Astrocyte of the cerebellum (primary cell): Measurements from ENCODE around the gene MLYCD.

Source experiments
- DNase-seq: peaks from one replicate; pipeline ENCODE4 v3.0.0-alpha.2; 2011; ENCODE audit warnings: low read depth
- H3K4me3 ChIP-seq: 2 replicates; pipeline ENCODE4 v1.5.1; 2011; ENCODE audit warnings: mild to moderate bottlenecking, low read depth, low read length, moderate library complexity
- in situ Hi-C: cut with HindIII; loops from 2 replicates; pipeline ENCODE4 v1.10.0; 2017; ENCODE audit warnings: low sequenced_read_pairs
- TF ChIP-seq, protein P1 (sequence below): IDR thresholded peaks from 2 replicates; pipeline ENCODE4 v1.5.1; 2012; ENCODE audit warnings: low read length, low read depth, moderate library complexity, mild to moderate bottlenecking; ENCODE audit errors: missing control alignments

MLYCD gene

DNA sequence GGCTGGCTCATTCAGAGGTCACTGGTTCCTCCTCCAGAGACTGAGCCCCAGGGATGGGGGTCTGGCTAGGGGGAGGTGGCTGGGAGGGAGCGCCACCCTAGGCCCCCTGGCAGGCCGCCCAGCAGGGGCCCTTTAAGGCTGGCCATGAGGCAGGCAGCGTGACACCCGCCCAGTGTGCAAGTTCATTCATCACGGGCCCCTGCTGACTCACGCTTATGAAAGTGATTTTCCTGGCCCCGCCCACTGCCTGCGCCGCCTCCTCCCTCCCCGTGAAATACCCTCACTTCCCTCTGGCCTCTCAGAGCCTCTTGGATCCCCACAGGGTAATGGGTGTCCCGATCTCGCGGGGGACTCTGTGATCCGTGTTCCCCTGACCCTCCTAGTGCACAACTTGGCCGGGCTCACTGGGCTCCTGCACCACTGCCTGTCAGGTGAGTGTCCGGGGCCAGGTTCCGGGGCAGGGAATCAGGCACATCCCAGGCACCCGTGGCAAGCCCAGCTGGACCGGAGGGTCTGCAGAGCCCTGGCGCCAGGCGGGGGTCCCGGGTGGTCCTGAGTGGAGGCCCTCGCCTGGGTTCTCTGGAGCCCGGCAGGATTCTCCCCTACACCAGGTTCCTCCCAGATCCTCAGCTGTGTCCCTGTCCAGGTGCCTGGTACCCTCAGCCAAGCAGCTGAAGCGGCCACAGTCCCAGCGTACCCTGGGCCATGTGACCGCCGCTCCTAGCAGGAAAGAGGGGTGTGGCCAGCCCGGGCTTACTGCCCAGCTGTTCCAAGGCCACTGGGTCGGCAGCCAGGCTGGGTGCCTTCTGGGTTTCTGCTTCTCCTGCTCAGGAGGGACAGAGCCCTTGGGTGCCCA is 54.3 kb downstream of the MLYCD start, which contains the start of gene OSGIN1:
Gene OSGIN1 (plus strand): TSS at position 301 of the 856 bp plus-strand sequence. CDS start 4,432 bp downstream, outside the sequence.
- DNase-seq = peak; percentile 56
- in situ Hi-C loops = no loop called here
- TF ChIP-seq, protein P1, sequence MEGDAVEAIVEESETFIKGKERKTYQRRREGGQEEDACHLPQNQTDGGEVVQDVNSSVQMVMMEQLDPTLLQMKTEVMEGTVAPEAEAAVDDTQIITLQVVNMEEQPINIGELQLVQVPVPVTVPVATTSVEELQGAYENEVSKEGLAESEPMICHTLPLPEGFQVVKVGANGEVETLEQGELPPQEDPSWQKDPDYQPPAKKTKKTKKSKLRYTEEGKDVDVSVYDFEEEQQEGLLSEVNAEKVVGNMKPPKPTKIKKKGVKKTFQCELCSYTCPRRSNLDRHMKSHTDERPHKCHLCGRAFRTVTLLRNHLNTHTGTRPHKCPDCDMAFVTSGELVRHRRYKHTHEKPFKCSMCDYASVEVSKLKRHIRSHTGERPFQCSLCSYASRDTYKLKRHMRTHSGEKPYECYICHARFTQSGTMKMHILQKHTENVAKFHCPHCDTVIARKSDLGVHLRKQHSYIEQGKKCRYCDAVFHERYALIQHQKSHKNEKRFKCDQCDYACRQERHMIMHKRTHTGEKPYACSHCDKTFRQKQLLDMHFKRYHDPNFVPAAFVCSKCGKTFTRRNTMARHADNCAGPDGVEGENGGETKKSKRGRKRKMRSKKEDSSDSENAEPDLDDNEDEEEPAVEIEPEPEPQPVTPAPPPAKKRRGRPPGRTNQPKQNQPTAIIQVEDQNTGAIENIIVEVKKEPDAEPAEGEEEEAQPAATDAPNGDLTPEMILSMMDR = no peak
- H3K4me3 ChIP-seq = peak within 1 kb of the TSS; percentile 40

DNA sequence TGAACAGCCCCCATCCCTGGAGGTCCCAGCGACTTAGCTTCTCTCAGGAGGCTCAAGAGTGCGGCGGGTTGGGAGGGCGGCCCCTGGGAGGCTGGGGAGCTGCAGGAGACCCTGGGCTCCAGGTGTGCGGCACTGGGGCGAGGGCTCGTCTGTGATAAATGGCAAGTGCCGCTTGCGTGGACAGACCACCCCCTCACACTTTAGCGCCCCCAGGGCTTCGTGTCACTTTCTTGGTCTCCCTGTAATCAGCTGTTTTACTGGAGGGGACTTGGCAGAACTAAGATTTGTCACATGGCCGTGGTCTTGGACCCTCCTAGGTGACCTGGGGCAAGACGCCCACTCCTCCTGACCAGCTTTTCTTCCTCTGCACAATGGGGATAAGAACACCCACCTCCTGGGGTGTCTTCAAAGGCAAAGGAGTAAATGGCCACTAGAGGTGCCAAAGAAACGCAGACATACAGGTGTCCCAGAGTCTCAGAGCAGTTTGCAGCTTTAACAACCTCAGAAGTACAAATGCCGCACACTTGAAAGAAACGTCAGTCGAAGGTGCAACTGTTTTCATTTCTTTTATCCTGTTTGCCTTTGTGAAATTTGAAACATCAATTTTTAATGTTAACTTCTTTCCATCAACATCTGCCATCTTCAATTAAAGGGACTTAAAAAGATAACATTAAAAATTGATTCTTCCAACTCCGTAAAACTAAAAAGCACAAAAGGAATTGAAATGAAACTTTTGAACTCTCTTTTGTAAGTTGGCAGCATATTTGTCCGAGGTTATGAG is 55.1 kb downstream of the MLYCD start:
- H3K4me3 ChIP-seq = peak overlapping the region; percentile 40
- in situ Hi-C loops = no loop called here
- no peak for DNase-seq
- TF ChIP-seq, protein P1 = peak; percentile 66

DNA sequence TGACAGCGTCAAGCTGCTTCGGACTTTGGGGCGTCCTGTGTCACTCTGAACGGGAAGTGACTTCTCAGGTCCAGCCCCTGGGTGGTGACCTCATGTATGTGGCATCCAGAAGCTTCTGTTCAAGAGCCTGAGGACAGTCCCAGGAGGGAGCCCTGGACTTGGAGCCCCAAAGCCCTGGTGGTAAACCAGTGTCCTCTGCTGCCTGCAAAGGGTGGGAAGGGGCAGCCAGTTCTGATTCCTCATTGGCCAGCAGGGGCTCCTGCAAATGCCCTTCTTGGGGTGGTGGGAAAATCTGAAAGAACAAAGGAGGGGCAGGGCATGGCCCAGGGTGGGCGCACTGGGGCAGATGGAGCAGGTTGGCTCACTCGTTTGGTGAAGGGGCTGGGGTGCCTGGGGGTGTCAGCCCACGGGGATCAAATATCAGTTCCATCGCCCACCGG is 55.7 kb downstream of the MLYCD start:
- TF ChIP-seq, protein P1 = no peak
- in situ Hi-C loops = no loop called here
- DNase-seq = no peak
- H3K4me3 ChIP-seq = no peak overlapping the region

DNA sequence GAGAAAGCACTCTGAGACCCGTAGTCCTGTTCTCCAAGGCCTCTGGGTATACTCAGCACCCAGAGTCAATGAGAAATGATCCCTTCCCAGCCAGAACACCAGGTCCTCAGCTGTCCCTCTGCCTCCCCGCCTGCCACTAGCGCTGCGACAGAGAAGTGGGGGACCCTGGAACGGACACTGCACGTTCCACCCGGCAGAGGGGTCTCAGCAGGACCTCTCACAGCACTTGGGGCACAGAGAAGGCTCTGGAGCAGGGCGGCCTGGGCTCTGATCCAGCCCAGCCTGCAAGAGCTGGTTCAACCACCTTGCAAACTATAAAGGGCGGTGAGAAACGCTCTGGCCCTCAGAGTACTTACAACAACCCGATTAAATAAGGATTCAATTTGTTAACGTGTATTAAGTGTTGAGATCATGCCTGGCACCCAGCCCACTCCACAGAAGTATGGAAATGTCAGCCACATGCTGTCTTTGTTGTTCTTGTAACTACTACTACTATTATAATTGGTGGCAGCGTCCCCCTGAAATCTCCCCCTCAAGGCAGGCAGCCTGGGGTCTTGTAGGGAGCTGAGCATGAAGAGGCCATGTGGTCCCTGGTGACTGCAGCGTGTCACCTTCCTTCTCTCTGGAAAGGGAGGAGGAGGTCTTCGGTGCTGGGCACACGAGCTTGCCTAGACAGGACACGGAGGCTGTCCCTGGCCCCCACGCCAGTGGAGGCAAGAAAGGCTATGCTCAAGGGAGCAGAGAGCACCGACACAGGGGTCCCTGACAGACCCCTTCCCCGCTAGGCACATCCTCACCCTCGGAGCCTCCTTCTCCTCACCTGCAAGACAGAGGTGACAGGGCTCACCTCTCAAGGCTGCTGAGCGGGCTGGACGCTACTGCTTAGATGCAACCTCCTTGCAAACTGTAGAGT is 56.6 kb downstream of the MLYCD start:
- TF ChIP-seq, protein P1 = no peak
- peak; percentile 41 for DNase-seq
- H3K4me3 ChIP-seq = no peak overlapping the region
- in situ Hi-C loops = no loop called here

DNA sequence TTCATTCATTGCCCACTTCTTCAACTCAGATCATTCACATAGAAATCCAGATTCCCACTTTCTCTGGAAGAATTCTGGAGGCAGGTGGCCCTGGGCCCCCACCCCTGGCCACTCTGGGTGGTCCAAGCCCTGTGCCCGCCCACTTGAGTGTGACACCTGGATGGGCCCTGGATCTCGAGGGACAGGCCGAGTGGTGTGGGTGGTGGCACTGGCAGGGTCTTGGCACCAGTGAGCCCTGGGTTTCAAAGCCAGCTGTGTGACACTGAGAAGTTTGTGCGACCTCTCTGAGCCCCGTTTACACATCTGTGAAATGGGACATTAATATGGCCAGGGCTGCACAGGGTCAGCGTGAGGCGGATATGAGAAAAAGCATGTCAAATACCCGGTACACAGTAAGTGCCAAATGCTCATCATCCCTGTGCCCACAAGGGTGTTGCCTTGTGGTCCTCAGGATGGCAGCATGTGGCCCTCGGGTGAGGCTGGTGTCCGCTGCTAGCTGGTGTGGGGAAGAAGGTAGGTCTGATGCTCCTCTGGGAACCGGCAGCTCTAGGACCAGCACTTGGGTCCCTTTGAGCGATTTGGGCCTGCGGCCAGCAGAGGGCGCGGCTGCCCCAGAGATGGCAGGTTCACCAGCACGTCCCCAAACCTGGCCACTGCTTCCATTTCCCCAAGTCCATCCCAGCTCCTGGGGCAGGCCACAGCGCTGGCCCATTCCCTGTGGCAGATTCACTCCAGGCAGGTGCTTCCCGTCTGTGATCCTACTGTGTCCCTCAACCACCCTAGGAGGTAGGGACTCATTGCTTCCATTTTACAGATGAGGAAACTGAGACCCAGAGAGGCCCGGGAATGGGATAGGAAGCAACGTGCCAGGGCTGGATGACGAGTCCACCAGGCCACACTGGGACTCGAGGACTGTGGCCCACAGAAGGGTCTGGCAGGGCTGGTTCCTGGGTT is 57.7 kb downstream of the MLYCD start:
- TF ChIP-seq, protein P1 = peak; percentile 82
- DNase-seq = peak; percentile 63
- in situ Hi-C loops = no loop called here
- H3K4me3 ChIP-seq = no peak overlapping the region
